GM04503 (cell line): ENCODE measurements around the gene GOLIM4.
"Not testable (repeated sequence)": the region's sequence is repeated elsewhere in the genome, so short reads cannot be mapped to it uniquely, and the experiment has no call there.

ENCODE experiments used
- DNase-seq: peaks from one replicate; pipeline ENCODE4 v3.0.0-alpha.2; 2012; ENCODE audit warnings: low read depth

Gene GOLIM4

GRCh38 chr3:168095611-168096209, at the start of gene GOLIM4:
TSS of gene GOLIM4 (minus strand) at chr3:168095924. CDS start at chr3:168095285, 639 bp downstream.
- peak; percentile 92 for DNase-seq

GRCh38 chr3:168141405-168141998, 45.8 kb upstream of the GOLIM4 start:
- no peak for DNase-seq

- no peak for DNase-seq
Observed at GRCh38 chr3:168139947-168140346, 44.2 kb upstream of the GOLIM4 start.

- DNase-seq = no peak
Observed at GRCh38 chr3:168138421-168138820, 42.7 kb upstream of the GOLIM4 start.

GRCh38 chr3:168134931-168135330, 39.2 kb upstream of the GOLIM4 start:
- no peak for DNase-seq

GRCh38 chr3:168130250-168130649, 34.5 kb upstream of the GOLIM4 start:
- not testable (repeated sequence) for DNase-seq

- DNase-seq = not testable (repeated sequence)
Observed at GRCh38 chr3:168128463-168128862, 32.7 kb upstream of the GOLIM4 start.

GRCh38 chr3:168127466-168127865, 31.7 kb upstream of the GOLIM4 start:
- DNase-seq = no peak

GRCh38 chr3:168124791-168125190, 29.1 kb upstream of the GOLIM4 start:
- DNase-seq = no peak

- DNase-seq = no peak
Observed at GRCh38 chr3:168124291-168124690, 28.6 kb upstream of the GOLIM4 start.

GRCh38 chr3:168123201-168124176, 27.8 kb upstream of the GOLIM4 start:
- DNase-seq = no peak

GRCh38 chr3:168121184-168122017, 25.7 kb upstream of the GOLIM4 start:
- no peak for DNase-seq

GRCh38 chr3:168117853-168118313, 22.2 kb upstream of the GOLIM4 start:
- DNase-seq = no peak

- DNase-seq = no peak
Observed at GRCh38 chr3:168117059-168117458, 21.3 kb upstream of the GOLIM4 start.

- DNase-seq = no peak
Observed at GRCh38 chr3:168116279-168116678, 20.6 kb upstream of the GOLIM4 start.

- DNase-seq = no peak
Observed at GRCh38 chr3:168113848-168114247, 18.1 kb upstream of the GOLIM4 start.

GRCh38 chr3:168112894-168113293, 17.2 kb upstream of the GOLIM4 start:
- DNase-seq = no peak

- no peak for DNase-seq
Observed at GRCh38 chr3:168104361-168104760, 8.6 kb upstream of the GOLIM4 start.

GRCh38 chr3:168102735-168103410, 7.1 kb upstream of the GOLIM4 start:
- no peak for DNase-seq

GRCh38 chr3:168100777-168101492, 5.2 kb upstream of the GOLIM4 start:
- no peak for DNase-seq

- DNase-seq = no peak
Observed at GRCh38 chr3:168097381-168097780, 1.7 kb upstream of the GOLIM4 start.
